GM19438 (cell line): ENCODE results near the gene IQCH.
"Not testable (repeated sequence)": the region's sequence is repeated elsewhere in the genome, so short reads cannot be mapped to it uniquely, and the experiment has no call there.

Source experiments
- ATAC-seq: cut with Tn5 transposase; IDR thresholded peaks from one replicate; pipeline ENCODE4 v1.9.1; 2021; ENCODE audit warnings: low read depth; ENCODE audit not compliant: unreplicated experiment

Gene IQCH

DNA sequence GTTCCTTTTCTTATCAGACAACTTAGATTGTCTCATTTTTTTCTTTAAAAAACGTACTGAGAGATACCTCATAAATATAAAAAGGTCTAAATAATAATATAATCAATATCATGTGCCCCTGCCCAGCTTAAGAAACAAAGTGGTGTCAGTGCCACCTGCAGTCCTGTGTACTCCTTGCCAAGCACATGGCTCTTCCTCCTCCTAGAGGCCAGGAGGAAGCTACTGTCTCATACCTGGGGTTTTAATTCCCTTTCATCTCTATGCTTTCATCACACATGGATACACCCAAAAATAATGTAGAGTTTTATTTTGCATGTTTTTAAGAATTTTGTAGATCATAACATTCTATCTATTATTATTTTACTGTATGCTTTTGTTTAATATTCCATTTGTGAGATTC is 167.7 kb downstream of the IQCH start:
- no peak for ATAC-seq

DNA sequence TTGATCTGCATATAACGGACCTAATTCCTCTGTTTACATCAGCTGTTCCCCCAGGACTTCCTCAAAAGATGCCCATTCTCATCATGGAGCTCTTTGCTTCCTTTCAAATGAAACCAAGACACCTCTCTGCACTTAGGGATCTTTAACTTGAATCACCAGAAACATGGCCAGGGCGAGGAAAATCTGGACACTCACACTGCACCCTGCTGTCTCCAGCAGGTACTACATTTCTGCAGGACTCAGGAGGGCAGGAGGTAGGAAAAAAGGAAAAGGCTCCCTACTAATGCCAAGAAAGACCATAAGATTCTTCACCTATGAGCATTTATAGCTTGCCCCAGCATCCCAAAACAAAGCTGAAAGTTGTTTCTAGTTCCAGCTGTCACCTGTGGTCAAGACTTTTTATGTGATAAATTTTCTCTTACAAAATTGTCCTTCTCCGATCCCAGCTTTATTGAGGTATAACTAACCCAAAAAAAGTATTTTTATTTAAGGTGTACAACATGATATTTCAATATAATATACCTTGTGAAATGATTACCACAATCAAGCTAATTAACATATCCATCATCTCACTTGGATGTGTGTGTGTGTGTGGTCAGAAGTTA is 179.0 kb downstream of the IQCH start:
- ATAC-seq = no peak

GRCh38 chr15:67436351-67437250 is 182.0 kb downstream of the IQCH start:
- not testable (repeated sequence) for ATAC-seq

- ATAC-seq = no peak
Observed at GRCh38 chr15:67444100-67444499, 189.5 kb downstream of the IQCH start.

- ATAC-seq = no peak
Observed at GRCh38 chr15:67446449-67446848, 191.9 kb downstream of the IQCH start.

- not testable (repeated sequence) for ATAC-seq
Observed at GRCh38 chr15:67448372-67448771, 193.8 kb downstream of the IQCH start.

DNA sequence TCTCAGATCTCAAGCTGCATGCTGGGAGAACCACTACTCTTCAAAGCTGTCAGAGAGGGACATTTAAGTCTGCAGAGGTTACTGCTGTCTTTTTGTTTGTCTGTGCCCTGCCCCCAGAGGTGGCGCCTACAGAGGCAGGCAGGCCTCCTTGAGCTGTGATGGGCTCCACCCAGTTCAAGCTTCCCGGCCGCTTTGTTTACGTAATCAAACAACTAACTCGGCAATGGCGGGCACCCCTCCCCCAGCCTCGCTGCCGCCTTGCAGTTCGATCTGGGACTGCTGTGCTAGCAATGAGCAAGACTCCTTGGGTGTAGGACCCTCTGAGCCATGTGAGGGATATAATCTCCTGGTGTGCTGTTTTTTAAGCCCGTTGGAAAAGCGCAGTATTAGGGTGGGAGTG is 199.1 kb downstream of the IQCH start:
- ATAC-seq = not testable (repeated sequence)

- ATAC-seq = no peak
Observed at GRCh38 chr15:67456677-67457529, 202.3 kb downstream of the IQCH start.

- no peak for ATAC-seq
Observed at GRCh38 chr15:67458331-67459029, 203.9 kb downstream of the IQCH start.

DNA sequence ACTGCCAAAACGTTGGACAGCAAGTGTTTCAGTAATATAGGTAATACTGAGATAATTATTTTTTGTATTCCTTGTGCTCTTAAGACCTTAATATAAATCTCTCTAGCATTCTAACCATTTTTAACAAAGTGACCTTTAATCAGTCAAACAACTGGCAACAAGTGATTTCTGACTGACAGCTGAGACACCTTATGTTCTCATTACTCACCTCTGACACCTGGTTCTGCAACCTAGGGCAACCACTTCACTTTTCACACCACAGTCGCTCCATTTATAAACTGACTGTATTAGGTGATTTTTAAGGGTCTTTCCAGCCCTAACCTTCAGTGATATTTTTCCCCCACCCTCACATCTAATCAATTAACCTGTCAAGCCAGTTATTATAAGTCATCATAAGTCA is 205.9 kb downstream of the IQCH start:
- no peak for ATAC-seq

- no peak for ATAC-seq
Observed at GRCh38 chr15:67461735-67462134, 207.1 kb downstream of the IQCH start.

DNA sequence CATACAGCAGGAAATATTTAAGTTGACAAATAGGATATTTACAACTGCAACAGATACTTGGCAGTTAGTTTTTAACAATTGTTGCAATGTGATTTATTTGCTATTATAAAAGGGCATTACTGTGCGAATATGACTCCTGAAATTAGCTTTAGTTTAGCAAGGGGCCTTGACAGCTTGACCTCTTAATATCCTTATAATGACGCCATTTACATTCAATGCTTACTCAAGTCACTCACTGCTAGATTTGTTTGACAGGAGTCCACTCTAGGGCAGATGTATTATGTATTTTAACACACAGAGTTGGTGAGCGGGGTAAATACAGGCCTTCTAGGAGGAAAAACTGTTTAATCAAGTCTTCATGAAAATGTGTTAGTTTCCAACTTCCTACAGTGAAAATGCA is 208.3 kb downstream of the IQCH start:
- ATAC-seq = no peak

DNA sequence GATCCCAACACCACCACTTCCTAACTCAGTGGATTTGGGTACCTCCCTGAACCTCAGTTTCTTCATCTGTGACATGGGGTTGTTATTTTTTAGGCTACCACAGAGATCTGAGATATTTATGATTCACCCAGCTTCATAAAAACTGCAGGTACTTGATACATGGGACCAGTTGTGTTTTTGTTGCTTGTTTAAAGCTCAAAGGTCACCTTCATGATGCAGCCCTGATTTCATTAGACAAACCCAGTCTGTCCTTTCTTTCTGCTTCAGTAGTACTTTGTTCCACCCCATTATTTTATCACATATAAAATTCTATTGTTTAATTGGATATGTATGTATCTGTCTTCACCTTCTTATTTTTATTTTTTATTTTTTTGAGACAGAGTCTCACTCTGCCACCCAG is 208.9 kb downstream of the IQCH start:
- no peak for ATAC-seq

- ATAC-seq = no peak
Observed at GRCh38 chr15:67465196-67465952, 210.8 kb downstream of the IQCH start.

DNA sequence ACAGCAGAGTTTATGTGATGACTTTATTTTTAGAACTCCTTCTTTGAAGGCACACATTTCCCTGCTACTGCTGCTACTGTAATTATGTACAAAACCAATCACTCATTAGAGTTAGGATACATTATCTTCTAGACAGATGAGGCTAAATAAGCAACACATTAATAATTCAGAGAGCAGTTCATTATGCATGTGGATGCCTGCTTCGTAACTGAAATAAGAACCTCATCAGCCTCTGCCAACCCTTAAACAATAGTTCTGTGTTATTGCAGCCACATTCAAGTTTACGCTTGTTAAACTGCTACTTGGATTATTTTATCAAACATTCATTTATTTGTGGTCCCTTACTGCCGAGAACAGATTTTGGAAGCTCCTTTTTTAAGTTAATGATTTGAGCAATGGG is 213.8 kb downstream of the IQCH start:
- ATAC-seq = no peak

GRCh38 chr15:67469680-67470079 is 215.1 kb downstream of the IQCH start:
- ATAC-seq = no peak

DNA sequence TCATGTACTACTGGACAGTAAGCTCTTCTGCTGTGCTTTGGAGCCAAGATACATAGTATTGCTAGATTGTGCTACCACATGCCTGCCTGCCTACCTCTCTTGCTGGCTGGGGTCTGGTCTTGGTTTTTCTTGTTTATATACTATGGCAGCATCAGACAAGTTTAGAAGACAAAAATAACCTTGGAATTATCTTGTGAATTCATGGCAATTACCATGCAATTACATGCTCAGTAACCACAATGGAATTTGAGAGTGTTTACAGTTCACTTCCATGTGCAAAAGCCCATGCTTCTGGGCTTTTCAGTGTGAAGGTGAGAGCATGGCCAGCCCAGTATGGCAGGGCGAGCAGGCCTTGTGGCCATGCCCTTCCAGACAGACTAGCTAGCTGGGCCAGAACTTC is 218.4 kb downstream of the IQCH start:
- no peak for ATAC-seq

- no peak for ATAC-seq
Observed at GRCh38 chr15:67474405-67475110, 220.0 kb downstream of the IQCH start.

DNA sequence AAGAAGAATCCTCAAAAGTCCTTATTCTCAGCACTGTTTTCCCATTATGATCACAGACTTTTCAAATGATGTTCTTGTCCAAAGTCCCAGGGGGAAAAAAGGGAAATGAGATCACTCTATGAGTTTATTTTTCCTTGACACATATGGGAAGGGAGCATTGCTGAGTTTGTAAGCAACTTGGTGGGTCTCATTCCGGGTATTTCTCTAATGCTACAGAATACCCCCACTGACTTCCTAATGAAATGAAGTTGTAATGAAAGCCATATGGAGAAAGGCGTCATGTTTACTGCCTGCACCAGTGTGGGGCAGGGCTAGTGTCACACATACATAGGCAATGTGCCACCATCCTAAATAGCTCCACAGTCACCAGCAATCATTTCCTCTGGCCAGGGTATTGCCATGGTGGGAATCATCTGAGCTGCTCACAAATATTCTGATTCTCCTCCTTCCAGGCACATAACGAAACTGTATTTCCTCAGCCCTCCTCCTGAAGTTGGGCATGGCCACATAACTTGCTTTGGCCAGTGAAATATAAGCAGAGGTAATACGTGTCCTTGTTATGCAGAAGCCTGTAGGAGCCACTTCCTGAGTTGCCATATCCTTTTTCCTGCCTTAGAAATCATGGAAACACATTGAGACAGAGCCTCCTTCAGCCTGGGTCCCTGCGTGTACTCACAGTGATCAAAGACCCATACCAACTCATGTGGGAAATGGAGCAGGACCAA is 225.4 kb downstream of the IQCH start:
- no peak for ATAC-seq
